ENCODE data around the gene E2F6.
A peak's percentile ranks its signal among the peaks of the same experiment; 100 is the strongest.

Gene E2F6, protein sequence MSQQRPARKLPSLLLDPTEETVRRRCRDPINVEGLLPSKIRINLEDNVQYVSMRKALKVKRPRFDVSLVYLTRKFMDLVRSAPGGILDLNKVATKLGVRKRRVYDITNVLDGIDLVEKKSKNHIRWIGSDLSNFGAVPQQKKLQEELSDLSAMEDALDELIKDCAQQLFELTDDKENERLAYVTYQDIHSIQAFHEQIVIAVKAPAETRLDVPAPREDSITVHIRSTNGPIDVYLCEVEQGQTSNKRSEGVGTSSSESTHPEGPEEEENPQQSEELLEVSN

GRCh38 chr2:11465485-11466306, at the start of gene E2F6:
E2F6 (minus strand) TSS chr2:11466161; CDS start chr2:11465879, 282 bp downstream.
- DNase-seq (ENCODE audit: low spot score) = peak; percentile 84

- no peak for DNase-seq (ENCODE audit: low spot score)
These were observed 49.6 kb upstream of the E2F6 start for GRCh38 chr2:11515490-11515981.

- no peak for DNase-seq (ENCODE audit: low spot score)
These were observed 48.9 kb upstream of the E2F6 start for GRCh38 chr2:11514904-11515303.

GRCh38 chr2:11514081-11514730, 48.2 kb upstream of the E2F6 start:
- no peak for DNase-seq (ENCODE audit: low spot score)

GRCh38 chr2:11513319-11513718, 47.4 kb upstream of the E2F6 start:
- no peak for DNase-seq (ENCODE audit: low spot score)

DNA sequence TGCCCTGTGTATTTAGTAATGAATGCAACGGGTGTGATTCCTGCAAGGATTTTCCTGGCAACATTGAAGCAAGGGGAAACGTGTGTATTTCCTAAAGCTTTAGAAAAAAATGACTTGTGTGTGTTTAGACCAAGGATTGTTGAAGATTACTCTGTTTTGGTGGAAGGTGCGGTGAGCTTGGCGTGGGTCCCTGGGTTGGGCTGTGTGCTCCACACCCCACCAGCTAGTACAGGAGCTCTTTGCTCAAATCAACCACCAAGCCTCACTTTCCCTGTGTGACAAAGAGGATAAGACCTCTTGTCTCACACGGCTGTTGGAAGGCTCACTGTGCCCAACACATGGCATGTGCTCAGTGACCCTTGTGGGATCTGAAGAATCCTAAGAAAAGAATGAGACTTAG, 46.5 kb upstream of the E2F6 start:
- DNase-seq (ENCODE audit: low spot score) = no peak

- no peak for DNase-seq (ENCODE audit: low spot score)
These were observed 43.8 kb upstream of the E2F6 start for GRCh38 chr2:11509657-11510360.

GRCh38 chr2:11508279-11508678, 42.3 kb upstream of the E2F6 start:
- no peak for DNase-seq (ENCODE audit: low spot score)

- no peak for DNase-seq (ENCODE audit: low spot score)
These were observed 41.6 kb upstream of the E2F6 start for GRCh38 chr2:11507517-11507916.

DNA sequence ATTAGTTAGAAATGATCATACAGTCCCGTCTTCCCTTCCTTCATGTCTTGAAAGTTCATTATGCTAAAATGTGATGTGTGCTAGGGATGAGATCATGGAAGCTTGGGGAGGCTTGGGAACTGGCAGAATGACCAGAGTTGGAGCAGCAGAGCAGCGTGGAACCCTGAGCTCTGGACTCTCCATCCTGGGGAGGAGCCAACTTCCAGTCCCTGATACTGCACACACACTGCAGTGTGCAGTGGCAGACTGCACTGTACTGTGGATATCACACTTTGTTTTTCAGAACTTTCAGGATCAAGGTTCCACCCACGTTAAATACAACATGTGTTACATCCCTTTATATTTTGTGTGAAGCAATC, 40.6 kb upstream of the E2F6 start:
- DNase-seq (ENCODE audit: low spot score) = no peak

DNA sequence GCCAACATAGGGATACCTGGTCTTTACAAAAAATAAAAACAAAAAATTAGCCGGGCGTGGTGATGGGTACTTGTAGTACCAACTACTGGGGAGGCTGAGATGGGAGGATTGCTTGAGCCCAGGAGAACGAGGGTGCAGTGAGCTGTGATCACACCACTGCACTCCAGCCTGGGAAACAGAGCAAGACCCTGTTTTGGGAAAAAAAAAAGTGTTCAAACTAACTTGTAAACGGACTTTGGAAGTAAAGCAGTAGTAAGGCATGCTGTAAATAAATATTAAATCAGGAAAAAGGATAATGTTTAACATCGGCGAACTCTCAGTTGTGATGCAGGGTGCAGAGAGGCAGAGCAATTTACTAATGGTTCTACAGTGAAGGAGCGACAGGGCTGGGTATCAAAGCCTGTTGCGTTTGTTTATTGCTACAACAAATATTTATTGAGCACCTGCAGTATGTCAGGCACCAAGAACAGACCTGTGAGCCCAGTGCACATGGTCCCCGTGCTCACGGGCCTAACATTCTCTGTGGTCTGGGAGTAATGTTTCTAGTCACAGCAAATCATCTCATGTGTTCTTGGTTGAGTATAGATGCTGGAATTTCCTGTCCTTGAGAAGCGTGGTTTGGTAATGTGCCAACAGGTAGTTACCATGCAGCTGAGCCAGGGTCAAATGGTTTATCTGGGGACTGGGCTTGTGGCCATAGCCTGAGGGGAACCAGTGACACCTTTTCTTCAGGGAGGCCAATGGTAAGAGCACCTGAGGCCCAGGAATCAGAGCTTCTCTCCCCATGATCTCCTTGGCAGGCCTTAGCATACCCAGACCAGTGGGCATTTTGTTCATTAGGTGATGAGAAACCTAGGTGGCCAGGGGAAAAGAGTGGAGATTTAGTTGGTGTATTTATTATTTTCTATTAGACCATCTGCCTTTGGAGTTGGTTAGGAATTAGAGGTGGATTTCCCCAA, 40.0 kb upstream of the E2F6 start:
- no peak for DNase-seq (ENCODE audit: low spot score)

DNA sequence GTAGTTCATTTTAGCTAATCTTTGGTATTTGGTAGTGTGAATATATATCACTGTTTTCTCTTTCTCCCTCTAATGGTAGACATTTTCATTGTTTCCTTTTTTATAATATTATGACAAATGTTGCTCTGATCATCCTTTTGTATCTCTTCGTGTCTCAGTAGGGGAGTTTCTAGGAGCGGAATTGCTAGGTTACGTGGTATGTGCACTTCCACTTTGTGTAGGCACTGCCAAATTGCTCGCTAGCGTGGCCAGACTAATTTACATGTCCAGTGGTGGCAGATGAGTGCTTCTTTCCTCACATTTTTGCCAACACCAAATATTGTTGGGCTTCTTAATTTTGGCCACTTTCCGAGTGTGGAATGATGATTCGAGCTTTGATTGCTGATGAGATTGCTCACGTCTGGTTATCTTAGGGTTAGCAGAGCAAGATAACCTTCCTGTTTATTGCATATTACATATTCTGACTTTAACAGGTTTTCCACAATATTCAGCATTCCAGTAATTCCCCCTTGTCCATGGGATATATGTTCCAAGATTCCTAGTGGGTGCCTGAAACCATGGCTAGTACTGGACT, 37.5 kb upstream of the E2F6 start:
- no peak for DNase-seq (ENCODE audit: low spot score)

DNA sequence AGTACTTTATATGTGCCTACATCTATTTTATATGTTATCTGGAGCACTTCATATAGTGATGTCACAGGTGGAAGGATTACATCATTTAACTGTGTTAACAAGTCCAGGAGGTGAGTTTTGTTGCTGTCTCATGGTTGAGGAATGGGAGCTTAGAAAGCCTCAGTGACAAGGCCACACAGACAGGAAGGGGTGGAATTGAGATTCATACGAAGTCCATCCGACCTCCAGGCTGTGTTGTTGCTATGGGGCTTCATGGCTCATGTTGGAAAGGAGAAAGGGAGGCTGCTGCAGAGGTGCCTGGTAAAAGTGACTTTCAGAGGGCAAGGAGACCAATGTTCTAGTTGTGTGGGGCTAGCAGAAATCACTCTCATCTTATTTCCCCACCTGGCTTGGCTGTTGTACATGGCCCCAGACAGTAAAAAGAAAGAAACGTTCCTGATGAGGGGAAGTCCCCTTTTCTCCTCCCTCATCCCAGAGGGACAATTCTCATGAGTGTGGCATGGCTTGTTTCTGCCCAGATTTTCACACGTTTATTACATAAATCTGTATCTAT, 36.9 kb upstream of the E2F6 start:
- no peak for DNase-seq (ENCODE audit: low spot score)

- DNase-seq (ENCODE audit: low spot score) = no peak
These were observed 34.8 kb upstream of the E2F6 start for GRCh38 chr2:11500702-11501303.

GRCh38 chr2:11499081-11499743, 33.3 kb upstream of the E2F6 start:
- DNase-seq (ENCODE audit: low spot score) = no peak

GRCh38 chr2:11498543-11499034, 32.6 kb upstream of the E2F6 start:
- peak; percentile 37 for DNase-seq (ENCODE audit: low spot score)

DNA sequence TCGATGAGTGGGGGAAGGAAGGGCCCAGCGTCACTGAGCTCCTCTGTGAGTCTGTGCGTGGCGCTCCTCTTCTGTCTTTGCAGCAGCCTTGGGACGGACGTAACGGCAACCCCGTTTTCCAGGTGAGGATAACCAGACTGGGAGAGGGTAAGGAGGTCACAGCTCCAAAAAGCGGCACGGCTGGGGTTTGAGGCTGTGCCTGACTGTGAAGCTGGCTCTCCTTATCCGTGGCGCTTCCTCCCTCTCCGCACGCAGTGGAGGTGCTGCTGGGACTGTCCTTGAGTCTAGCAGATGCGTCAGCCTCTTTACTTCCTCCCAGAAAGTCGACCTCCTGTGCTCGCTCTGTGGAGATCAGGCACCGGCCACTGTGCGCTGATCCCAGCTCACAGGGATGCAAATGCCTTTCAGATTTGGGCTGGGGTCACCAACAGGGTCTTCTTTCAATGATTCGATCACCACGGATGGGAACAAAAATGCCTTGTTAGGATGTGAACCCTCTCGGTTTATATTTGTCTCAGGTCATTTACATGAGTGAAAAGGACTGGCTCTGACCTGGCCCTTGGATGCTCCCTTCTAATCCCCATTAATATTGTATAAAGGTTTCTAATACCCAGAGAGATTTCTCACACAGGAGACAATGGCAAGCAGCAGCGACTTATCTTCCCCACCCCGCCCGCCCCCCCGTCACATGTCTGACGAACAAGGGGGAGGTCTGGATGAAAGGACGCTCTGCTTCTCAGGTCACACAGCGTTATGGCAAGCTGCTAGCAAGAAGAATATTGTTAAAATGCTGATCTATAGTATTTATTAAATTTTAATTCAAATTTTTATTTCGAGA, 30.1 kb upstream of the E2F6 start:
- DNase-seq (ENCODE audit: low spot score) = no peak

DNA sequence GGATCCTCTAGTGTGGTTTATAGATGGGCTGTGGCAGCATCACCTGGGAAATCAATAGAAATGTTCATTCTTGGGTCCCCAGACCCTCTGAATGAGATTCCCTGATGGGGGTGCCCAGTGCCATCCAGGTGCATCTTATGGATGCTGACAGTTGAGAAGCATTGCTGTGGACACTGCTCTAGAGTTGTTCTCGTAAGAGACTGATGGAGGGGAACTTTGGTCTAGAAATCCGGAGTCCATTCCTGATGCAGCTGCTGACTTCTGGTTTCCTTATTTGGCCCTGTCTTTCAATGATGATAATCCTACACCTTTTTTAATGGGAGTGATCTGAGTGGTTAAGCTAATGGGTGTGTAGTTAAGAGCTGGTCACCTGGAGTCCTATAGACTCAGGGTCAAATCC, 28.3 kb upstream of the E2F6 start:
- DNase-seq (ENCODE audit: low spot score) = no peak

Data from activated CD4-positive, alpha-beta T cell treated with anti-CD3 and anti-CD28 coated beads, Interleukin-2, Interleukin-4, amounts not matched to agents 100 ng/mL and 50 ng/mL, durations not matched to agents 16 hours and 8 hours (primary cell).